Tibial nerve (tissue), 4 donors: Measurements from ENCODE around the gene UNCX. TPM values are rescaled to one million over a fixed set of nuclear protein-coding genes. Genes with fewer than 3 reads are reported as not detected.

ENCODE experiments used
- DNase-seq, 2 donors: peaks; one replicate each; pipeline ENCODE4 v3.0.0-alpha.2; 2019; ENCODE audit warnings: low spot score in 2 of 2
- H3K27ac ChIP-seq, 4 donors: fragments of 200-600 bp; sonication (generic) in 3 of 4; one replicate each; pipeline ENCODE4 v1.5.1; 2017 to 2019; ENCODE audit warnings: mild to moderate bottlenecking in 1 of 4
- H3K27me3 ChIP-seq, 2 donors: fragments of 200-600 bp; sonication (generic) in 1 of 2; one replicate each; pipeline versions ENCODE4 v1.5.1 to v1.6.0; 2017 to 2019
- H3K36me3 ChIP-seq, 3 donors: fragments of 200-600 bp; sonication (generic); one replicate each; pipeline ENCODE4 v1.5.1; 2018 to 2019
- H3K4me1 ChIP-seq, 4 donors: fragments of 200-600 bp; sonication (generic) in 3 of 4; one replicate each; pipeline ENCODE4 v1.5.1; 2017 to 2019
- H3K4me3 ChIP-seq, 4 donors: fragments of 200-600 bp; sonication (generic) in 3 of 4; one replicate each; pipeline ENCODE4 v1.5.1; 2017 to 2019; ENCODE audit warnings: mild to moderate bottlenecking in 1 of 4, moderate library complexity in 1 of 4
- H3K9me3 ChIP-seq, 4 donors: fragments of 200-600 bp; sonication (generic) in 3 of 4; one replicate each; pipeline ENCODE4 v1.5.1; 2017 to 2019
- EP300 ChIP-seq, 2 donors: sonication (generic); formaldehyde crosslinking; IDR thresholded peaks; one replicate each; pipeline ENCODE4 v1.6.1; 2017; ENCODE audit warnings: antibody characterized with exemption in 2 of 2, mild to moderate bottlenecking in 1 of 2
- POLR2A ChIP-seq, 2 donors: fragments of 450-650 bp; IDR thresholded peaks; one replicate each; pipeline ENCODE4 v1.6.1; 2017; ENCODE audit warnings: antibody characterized with exemption in 2 of 2, mild to moderate bottlenecking in 2 of 2, moderate library complexity in 2 of 2
- WGBS, 2 donors: methylation state at CpG; one replicate each; pipeline ENCODE4 v1.1.5; 2018; 5-methylcytosine and 5-hydroxymethylcytosine counted together
- total RNA-seq, 4 donors: library from RNA; depleted of rRNA; stranded (reverse); fragments of >200 nt; gene quantifications; one replicate each; pipeline ENCODE4 v1.1.0, GENCODE V29; 2016
- TF ChIP-seq, protein P1 (sequence below), 5 experiments: fragments of 200-600 bp in 3 of 5; fragments of 450-650 bp in 2 of 5; sonication (generic) in 3 of 5; IDR thresholded peaks; one replicate each; pipeline ENCODE4 v1.5.1; 2016 to 2019; ENCODE audit warnings: antibody characterized with exemption in 5 of 5, mild to moderate bottlenecking in 3 of 5, moderate library complexity in 2 of 5

Gene UNCX
- total RNA-seq, 4 donors from 2014 or later, result not detected

DNA sequence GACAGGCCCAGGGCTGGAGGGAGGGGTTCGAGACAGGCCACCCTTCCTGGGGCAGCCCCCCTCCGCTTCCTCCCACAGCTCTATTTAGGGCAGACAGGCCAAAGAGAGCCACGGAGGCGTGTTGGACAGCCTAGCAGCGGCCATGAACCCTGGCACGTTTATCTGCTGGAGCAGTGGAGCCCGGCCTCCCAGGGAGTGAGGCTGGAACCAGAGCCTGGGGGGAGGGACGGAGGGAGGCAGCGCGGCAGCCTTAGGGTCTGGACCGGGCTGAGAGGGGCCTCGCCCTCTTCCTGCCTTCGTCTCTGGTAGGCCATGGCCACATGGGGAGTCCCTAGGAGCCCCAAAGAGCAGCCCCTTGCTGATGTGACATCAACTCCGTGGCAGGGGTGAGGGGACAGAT, 17.1 kb downstream of the UNCX start:
- TF ChIP-seq, protein P1, sequence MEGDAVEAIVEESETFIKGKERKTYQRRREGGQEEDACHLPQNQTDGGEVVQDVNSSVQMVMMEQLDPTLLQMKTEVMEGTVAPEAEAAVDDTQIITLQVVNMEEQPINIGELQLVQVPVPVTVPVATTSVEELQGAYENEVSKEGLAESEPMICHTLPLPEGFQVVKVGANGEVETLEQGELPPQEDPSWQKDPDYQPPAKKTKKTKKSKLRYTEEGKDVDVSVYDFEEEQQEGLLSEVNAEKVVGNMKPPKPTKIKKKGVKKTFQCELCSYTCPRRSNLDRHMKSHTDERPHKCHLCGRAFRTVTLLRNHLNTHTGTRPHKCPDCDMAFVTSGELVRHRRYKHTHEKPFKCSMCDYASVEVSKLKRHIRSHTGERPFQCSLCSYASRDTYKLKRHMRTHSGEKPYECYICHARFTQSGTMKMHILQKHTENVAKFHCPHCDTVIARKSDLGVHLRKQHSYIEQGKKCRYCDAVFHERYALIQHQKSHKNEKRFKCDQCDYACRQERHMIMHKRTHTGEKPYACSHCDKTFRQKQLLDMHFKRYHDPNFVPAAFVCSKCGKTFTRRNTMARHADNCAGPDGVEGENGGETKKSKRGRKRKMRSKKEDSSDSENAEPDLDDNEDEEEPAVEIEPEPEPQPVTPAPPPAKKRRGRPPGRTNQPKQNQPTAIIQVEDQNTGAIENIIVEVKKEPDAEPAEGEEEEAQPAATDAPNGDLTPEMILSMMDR (IDR thresholded peaks at IDR 0.05), result no peak
- TF ChIP-seq EP300 (IDR thresholded peaks at IDR 0.05) (no peak), POLR2A (IDR thresholded peaks at IDR 0.05) (no peak)
- H3K27me3 ChIP-seq, result peaks cover 0 to 100% of the 10 kb centered on the region in 2 donors
- WGBS, 2 donors, result 4 to 33% methylated on average over 1 to 9 of the region's 14 CpGs

DNA sequence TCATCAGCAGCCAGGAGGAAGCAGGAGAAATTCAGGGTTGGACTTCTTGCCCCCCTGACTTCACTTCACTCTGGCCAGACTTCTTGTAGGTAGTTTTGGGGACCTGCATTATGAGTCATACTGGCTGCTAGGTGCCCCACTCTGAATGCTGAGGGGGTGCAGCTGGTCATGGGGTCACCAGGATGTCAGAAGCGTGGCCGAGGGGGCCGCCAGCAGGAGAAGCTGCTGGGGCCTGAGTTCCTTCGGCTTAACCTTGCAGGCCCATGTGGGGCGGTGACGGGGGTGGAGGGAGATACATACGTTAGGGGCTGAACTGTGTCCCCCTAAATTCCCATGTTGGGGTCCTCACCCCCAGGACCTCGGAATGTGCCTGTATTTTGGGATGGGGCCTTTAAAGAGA, 18.2 kb downstream of the UNCX start:
- DNase-seq, result no peak
- TF ChIP-seq, protein P1 (IDR thresholded peaks at IDR 0.05), result no peak
- TF ChIP-seq EP300 (IDR thresholded peaks at IDR 0.05), result no peak
- no peak for TF ChIP-seq POLR2A (IDR thresholded peaks at IDR 0.05)
- H3K36me3 ChIP-seq, result no peaks in the 10 kb centered on the region
- no peak overlapping the region for H3K27ac ChIP-seq
- no peak overlapping the region for H3K4me3 ChIP-seq
- WGBS, 2 donors, result 79 to 90% methylated on average over 8 of the region's 8 CpGs
- peaks cover 0 to 44% (median 17%) of the 10 kb centered on the region in 4 donors for H3K4me1 ChIP-seq
- H3K27me3 ChIP-seq, result peaks cover 0 to 100% of the 10 kb centered on the region in 2 donors
- no peaks in the 10 kb centered on the region for H3K9me3 ChIP-seq

More for the DNA sequence above, 17.1 kb downstream of the UNCX start:
- Histone ChIP-seq H3K4me1 (peaks cover 0 to 44% (median 17%) of the 10 kb centered on the region in 4 donors), H3K4me3 (no peak overlapping the region), H3K36me3 (no peaks in the 10 kb centered on the region), H3K9me3 (no peaks in the 10 kb centered on the region), H3K27ac (no peak overlapping the region)
- no peak for DNase-seq

DNA sequence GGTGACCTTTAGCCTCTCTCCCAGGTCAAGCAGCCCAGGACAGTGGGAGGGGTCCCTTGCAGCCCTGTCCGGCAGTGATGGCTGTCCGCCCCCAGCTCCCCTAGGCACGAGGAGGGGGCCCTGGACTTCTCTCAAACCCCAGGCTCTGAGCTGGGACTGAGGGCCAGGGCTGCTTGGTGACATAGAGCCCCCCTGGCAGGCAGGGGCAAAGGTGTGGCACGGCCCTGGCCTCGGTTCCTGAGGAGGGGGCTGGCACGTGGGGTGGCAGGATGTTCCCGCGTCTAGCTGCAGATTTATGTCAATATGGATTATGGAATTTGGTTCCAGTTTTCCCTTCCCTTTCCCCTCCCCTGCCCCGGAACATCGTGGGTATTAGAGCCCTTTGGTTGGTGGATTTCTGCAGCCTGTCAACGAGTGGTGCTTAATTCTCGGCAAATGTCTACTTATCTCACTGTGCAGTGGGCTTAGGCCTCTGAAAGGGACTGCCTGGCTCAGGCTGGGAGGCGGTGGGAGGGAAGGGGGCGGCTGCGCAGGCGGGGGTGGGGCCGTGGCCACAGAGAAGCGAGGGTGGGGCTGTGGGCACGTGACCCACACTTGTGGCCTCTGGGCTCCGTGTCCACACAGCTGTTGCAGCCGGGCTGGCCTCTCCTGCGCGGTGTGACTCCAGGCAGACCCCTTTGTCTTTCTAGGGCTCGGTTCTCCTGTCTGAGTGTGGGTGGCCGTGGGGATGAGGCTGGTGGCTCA, 19.3 kb downstream of the UNCX start:
- Histone ChIP-seq H3K9me3 (no peaks in the 10 kb centered on the region), H3K4me3 (no peak overlapping the region), H3K36me3 (no peaks in the 10 kb centered on the region), H3K27me3 (peaks cover 0 to 100% of the 10 kb centered on the region in 2 donors), H3K4me1 (peaks cover 0 to 35% (median 12%) of the 10 kb centered on the region in 4 donors), H3K27ac (no peak overlapping the region)
- DNase-seq, result no peak
- WGBS, 2 donors, result 54 to 55% methylated on average over 22 to 25 of the region's 25 CpGs
- TF ChIP-seq, protein P1 (IDR thresholded peaks at IDR 0.05), result no peak
- TF ChIP-seq EP300 (IDR thresholded peaks at IDR 0.05) (no peak), POLR2A (IDR thresholded peaks at IDR 0.05) (no peak)

GRCh38 chr7:1252540-1253090, 19.9 kb downstream of the UNCX start:
- H3K27ac ChIP-seq, result no peak overlapping the region
- peaks cover 0 to 29% (median 5%) of the 10 kb centered on the region in 4 donors for H3K4me1 ChIP-seq
- no peak overlapping the region for H3K4me3 ChIP-seq
- H3K27me3 ChIP-seq, result peaks cover 0 to 100% of the 10 kb centered on the region in 2 donors
- TF ChIP-seq, protein P1 (IDR thresholded peaks at IDR 0.05), result no peak
- no peak for TF ChIP-seq EP300 (IDR thresholded peaks at IDR 0.05)
- no peak for TF ChIP-seq POLR2A (IDR thresholded peaks at IDR 0.05)
- no peak for DNase-seq
- 68 to 90% methylated on average over 11 to 16 of the region's 17 CpGs for WGBS, 2 donors
- H3K9me3 ChIP-seq, result no peaks in the 10 kb centered on the region
- H3K36me3 ChIP-seq, result no peaks in the 10 kb centered on the region

DNA sequence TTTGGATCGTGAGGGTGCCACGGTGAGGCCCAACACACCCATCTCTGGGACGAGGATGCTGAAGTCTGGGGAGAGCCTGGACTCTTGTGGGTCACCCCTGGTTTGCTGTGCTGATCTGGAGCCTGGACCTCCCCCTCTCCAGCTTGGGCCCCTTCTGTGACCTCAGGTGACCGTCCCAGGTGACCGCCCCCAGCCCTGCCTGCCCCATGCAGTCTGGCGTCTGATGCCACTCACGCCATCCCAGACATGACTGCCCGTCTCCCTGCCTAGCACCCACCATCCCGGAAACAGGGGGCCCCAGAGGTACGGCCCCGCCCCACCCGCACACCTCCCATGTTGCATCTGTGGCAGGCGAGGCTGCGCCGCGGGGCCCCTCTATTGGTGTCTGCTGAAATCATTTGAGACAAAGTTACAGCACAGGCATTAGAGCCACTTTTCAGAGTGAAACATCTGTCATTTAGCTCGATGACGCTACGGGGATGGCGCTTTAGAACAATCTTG, 21.1 kb downstream of the UNCX start:
- H3K27ac ChIP-seq, result no peak overlapping the region
- H3K9me3 ChIP-seq, result no peaks in the 10 kb centered on the region
- WGBS, 2 donors, result 56 to 61% methylated on average over 15 to 19 of the region's 20 CpGs
- H3K4me3 ChIP-seq, result no peak overlapping the region
- H3K4me1 ChIP-seq, result peaks cover 0 to 18% (median 0%) of the 10 kb centered on the region in 4 donors
- TF ChIP-seq, protein P1 (IDR thresholded peaks at IDR 0.05), result no peak
- TF ChIP-seq POLR2A (IDR thresholded peaks at IDR 0.05) (no peak), EP300 (IDR thresholded peaks at IDR 0.05) (no peak)
- H3K27me3 ChIP-seq, result peaks cover 0 to 99% of the 10 kb centered on the region in 2 donors
- H3K36me3 ChIP-seq, result no peaks in the 10 kb centered on the region
- DNase-seq, result no peak
